ENCODE results near the gene UPK1A. TPM values are rescaled to one million over a fixed set of nuclear protein-coding genes. Genes with fewer than 3 reads are reported as not detected.

The UPK1A gene
- total and polyA plus RNA-seq, 2 donors (not counting 1 experiment from before 2014, with no cell fraction given) = 0.16 TPM; not detected in 1

DNA sequence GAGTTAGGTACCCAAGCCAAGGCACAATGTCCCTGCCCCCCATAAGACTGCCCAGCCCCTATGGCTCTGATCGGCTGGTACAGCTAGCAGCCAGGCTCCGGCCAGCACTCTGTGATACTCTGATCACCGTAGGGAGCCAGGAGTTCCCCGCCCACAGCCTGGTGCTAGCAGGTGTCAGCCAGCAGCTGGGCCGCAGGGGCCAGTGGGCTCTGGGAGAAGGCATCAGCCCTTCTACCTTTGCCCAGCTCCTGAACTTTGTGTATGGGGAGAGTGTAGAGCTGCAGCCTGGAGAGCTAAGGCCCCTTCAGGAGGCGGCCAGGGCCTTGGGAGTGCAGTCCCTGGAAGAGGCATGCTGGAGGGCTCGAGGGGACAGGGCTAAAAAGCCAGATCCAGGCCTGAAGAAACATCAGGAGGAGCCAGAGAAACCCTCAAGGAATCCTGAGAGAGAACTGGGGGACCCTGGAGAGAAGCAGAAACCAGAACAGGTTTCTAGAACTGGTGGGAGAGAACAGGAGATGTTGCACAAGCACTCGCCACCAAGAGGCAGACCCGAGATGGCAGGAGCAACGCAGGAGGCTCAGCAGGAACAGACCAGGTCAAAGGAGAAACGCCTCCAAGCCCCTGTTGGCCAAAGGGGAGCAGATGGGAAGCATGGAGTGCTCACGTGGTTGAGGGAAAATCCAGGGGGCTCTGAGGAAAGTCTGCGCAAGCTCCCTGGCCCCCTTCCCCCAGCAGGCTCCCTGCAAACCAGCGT, 48.5 kb downstream of the UPK1A start:
- H3K27ac Mint-ChIP-seq = peak overlapping the region; percentile 99
- peak overlapping the region; percentile 94 for H3K4me2 ChIP-seq (replicated peaks; ENCODE audit: low read depth, low read length, poor library complexity, severe bottlenecking)
- no peak for ATAC-seq (ENCODE audit: low read depth)
- H3K27ac ChIP-seq (ENCODE audit: low read length in 2 of 2) = peak overlapping the region; percentile 85
- no peaks in the 10 kb centered on the region for H3K9me3 Mint-ChIP-seq (ENCODE audit: insufficient read depth)
- H3K27me3 Mint-ChIP-seq = no peaks in the 10 kb centered on the region
- H2AFZ ChIP-seq (ENCODE audit: insufficient read depth, low read depth, low read length, poor library complexity, severe bottlenecking) = no peak overlapping the region
- H3K79me2 ChIP-seq (ENCODE audit: control insufficient read depth, insufficient read depth, low read length) = peaks cover 38% of the 10 kb centered on the region
- ChIA-PET POLR2A (interaction anchor here (0.6 to 4.6 kb wide), 4 partner anchors 9 to 34 kb away, joined by 3 to 53 read pairs (median 4); partner anchors contain the start of gene LIN37), CTCF (interaction anchor here (1.3 to 6.5 kb wide), 5 partner anchors 12 to 33 kb away, joined by 3 to 123 read pairs (median 15); partner anchors contain the start of gene LIN37)
- H3K9ac ChIP-seq (ENCODE audit: low read length) = peak overlapping the region; percentile 58
- H3K9me3 ChIP-seq (ENCODE audit: control extremely low read depth in 1 of 3, control insufficient read depth in 2 of 3, insufficient read depth in 1 of 3, low read length in 2 of 3) = no peaks in the 10 kb centered on the region
- peaks cover 41 to 88% of the 10 kb centered on the region in 2 donors for H3K4me1 ChIP-seq (ENCODE audit: control insufficient read depth in 2 of 2, insufficient read depth in 2 of 2, low read length in 2 of 2)
- peaks cover 16% of the 10 kb centered on the region for H4K20me1 ChIP-seq (ENCODE audit: control insufficient read depth, insufficient read depth, low read length, poor library complexity, severe bottlenecking)
- peak; percentile 48 for DNase-seq
- peaks cover 74% of the 10 kb centered on the region for H3K4me1 Mint-ChIP-seq
- WGBS (ENCODE audit: insufficient coverage) = 53% methylated on average over 11 of the region's 14 CpGs
- H3K36me3 ChIP-seq (replicated peaks in 1 of 2; ENCODE audit: control extremely low read depth in 1 of 2, control insufficient read depth in 1 of 2, extremely low read depth in 1 of 2, insufficient read depth in 2 of 2, low read length in 1 of 2) = peaks cover 0 to 4% of the 10 kb centered on the region in 2 experiments
- intact Hi-C loops (cut with micrococcal nuclease) = loop anchor here (10.0 kb wide), 2 partner anchors 190 to 370 kb away; partner anchors contain the start of genes FFAR1, HCST, NFKBID and TYROBP
- H3K4me3 ChIP-seq (ENCODE audit: control extremely low read depth in 1 of 5, extremely low read depth in 1 of 5, insufficient read depth in 1 of 5, low read depth in 2 of 5, low read length in 4 of 5) = peak overlapping the region in 4 of 5 experiments; percentile 39 to 76 (median 51)
- no peaks in the 10 kb centered on the region for H3K27me3 ChIP-seq (replicated peaks in 1 of 4; ENCODE audit: control extremely low read depth in 1 of 4, control insufficient read depth in 3 of 4, insufficient read depth in 4 of 4, low read length in 3 of 4)
- H3K4me3 Mint-ChIP-seq = peak overlapping the region; percentile 98
- no peak for TF ChIP-seq EZH2 (IDR thresholded peaks at IDR 0.05; ENCODE audit: borderline replicate concordance, insufficient read depth, low read depth, low read length, poor library complexity, severe bottlenecking)
- TF ChIP-seq, protein P1, sequence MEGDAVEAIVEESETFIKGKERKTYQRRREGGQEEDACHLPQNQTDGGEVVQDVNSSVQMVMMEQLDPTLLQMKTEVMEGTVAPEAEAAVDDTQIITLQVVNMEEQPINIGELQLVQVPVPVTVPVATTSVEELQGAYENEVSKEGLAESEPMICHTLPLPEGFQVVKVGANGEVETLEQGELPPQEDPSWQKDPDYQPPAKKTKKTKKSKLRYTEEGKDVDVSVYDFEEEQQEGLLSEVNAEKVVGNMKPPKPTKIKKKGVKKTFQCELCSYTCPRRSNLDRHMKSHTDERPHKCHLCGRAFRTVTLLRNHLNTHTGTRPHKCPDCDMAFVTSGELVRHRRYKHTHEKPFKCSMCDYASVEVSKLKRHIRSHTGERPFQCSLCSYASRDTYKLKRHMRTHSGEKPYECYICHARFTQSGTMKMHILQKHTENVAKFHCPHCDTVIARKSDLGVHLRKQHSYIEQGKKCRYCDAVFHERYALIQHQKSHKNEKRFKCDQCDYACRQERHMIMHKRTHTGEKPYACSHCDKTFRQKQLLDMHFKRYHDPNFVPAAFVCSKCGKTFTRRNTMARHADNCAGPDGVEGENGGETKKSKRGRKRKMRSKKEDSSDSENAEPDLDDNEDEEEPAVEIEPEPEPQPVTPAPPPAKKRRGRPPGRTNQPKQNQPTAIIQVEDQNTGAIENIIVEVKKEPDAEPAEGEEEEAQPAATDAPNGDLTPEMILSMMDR (IDR thresholded peaks at IDR 0.05) = no peak

Measured in B cell (primary cell).